ENCODE measurements around the gene DIPK1B.

- TF ChIP-seq JUN (IDR thresholded peaks at IDR 0.05; ENCODE audit: borderline replicate concordance, insufficient read depth, insufficient read length, low read depth) = no peak
- no peak for TF ChIP-seq EZH2 (IDR thresholded peaks at IDR 0.05; ENCODE audit: borderline replicate concordance, low read depth, low read length, severe bottlenecking)
These were observed 19.9 kb upstream of the DIPK1B start for GRCh38 chr9:136692185-136693134.
